Hepatic stellate cell (primary cell): ENCODE data around the gene ARMCX4.
"Not testable (repeated sequence)": the region's sequence is repeated elsewhere in the genome, so short reads cannot be mapped to it uniquely, and the experiment has no call there.

Experiments used
- DNase-seq: peaks from one replicate; pipeline ENCODE4 v3.0.0; 2011; ENCODE audit warnings: low spot score

ARMCX4 gene

DNA sequence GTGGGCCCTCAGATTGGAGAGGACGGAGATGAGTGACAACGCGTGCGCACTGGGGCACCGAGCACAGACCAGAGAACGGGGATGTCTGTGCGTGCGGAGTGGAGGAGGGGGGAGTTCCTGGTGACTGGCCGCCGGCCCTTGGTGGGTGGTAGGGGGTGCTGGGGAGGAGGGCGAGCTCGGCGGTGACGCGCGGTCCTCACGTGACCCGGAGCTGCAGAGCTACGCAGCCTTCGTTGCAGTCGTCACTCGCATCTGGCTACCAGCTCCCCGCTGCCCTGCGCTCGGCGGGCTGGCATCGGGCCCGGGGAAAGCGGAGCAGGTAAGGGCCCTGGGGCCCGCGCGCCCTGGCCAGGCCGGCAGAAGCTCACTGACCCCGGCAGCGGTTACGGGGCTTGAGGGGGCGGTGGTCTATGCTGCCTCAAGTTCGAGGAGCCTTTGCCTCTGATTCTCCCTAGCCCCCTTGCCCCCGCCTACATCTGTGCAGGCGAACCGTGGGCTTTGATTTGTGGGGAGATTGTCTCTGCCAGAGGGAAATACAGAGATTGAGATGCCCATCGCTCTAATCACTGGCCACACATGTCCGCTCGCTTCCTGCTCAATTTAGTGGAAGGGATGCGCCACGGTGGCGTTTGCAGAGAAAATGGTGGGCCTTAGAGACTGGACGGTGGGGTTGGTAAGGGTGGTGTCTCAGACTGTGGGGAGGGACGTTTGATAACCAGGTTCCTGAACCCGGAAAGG, at the start of gene ARMCX4:
Gene ARMCX4, plus strand, starts transcription at position 245 of the 738 bp plus-strand sequence. CDS start 3,134 bp downstream, outside the sequence.
- DNase-seq = peak; percentile 53

DNA sequence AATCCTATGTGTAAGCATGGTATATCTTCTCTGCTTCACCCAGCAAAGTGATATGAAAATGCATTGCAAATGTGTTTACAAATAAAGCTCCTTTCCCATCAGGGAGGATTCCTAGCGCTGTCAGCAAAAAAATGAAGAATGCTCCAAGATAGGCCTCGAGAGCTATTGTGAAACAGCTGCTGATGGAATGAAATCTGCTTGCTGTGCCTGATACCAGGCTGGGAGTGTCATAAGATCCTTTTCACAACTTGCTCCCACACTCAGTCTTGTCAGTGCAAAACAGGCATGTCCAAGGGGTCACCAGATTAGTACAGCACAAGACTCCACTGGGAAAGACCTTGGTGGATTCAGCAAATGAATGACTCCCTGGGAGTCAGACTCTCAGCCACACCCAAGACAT, 43.2 kb upstream of the ARMCX4 start:
- no peak for DNase-seq

- DNase-seq = no peak
Measured at GRCh38 chrX:101449279-101449678, 36.0 kb upstream of the ARMCX4 start.

- no peak for DNase-seq
Measured at GRCh38 chrX:101450085-101450484, 35.2 kb upstream of the ARMCX4 start.

GRCh38 chrX:101450961-101451360, 34.3 kb upstream of the ARMCX4 start:
- DNase-seq = no peak

- DNase-seq = no peak
Measured at GRCh38 chrX:101452056-101452455, 33.2 kb upstream of the ARMCX4 start.

DNA sequence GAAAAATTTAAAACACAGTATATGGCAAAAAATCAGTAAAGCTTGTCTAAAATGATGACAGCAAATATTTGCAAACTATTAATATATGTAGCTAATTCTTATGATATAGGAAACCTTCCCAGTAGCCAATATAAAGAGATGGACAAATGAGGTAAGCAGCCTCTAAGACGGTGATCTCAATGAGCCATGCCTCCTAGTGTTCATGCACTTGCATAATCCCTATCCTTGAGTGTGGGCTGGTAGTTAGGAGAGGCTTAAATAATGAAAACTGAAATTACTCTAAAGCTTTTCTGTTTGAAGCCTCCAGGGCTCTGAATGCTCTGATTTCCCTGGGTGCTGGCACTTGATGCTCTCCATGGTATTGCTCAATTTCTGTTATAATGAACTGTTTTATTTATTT, 24.6 kb upstream of the ARMCX4 start:
- DNase-seq = no peak

DNA sequence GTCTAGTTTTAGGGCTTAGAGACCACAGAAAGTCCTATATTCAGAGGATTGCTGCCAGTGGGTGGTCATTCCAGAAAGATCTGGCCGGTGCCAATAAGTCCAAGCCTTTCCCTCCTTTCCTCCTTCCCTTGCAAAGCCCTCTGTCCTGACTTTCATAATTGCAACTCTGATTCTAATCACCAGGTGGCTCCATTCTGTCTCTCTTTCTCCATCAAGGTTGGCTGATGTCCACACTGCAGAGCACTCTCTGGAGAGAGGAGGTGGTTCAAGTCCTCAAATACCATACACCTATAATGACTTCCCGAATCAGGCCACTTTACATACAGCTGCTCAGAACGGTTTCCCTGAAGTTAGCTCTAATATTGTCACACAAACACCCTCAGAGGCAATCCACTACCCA, 22.4 kb upstream of the ARMCX4 start:
- DNase-seq = peak; percentile 22

GRCh38 chrX:101478366-101478765, 6.9 kb upstream of the ARMCX4 start:
- DNase-seq = no peak

GRCh38 chrX:101482296-101482695, 3.0 kb upstream of the ARMCX4 start:
- no peak for DNase-seq

DNA sequence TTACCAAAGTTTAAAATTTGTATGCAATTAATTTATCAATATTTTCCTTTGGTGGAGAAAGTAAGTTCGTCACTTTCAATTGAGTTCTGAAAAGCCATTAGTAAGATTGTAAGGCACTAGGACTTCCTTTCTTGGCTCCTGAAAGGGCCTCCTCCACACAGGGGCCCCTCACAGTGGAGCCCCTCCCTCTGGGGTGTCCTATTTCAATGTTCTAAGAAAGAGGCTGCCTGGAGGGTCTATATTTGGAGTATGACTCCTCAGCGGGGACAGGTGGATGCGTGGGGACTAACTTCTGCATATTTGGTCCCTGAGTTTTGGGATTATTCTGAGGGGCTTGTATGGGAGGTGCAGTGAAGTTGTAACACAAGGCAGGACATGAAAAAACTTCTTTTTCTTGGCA, 1.6 kb upstream of the ARMCX4 start:
- no peak for DNase-seq

GRCh38 chrX:101484135-101484534, 1.1 kb upstream of the ARMCX4 start:
- DNase-seq = no peak

- DNase-seq = no peak
Measured at GRCh38 chrX:101488796-101489195, 3.5 kb downstream of the ARMCX4 start.

- DNase-seq = no peak
Measured at GRCh38 chrX:101491943-101492342, 6.7 kb downstream of the ARMCX4 start.

DNA sequence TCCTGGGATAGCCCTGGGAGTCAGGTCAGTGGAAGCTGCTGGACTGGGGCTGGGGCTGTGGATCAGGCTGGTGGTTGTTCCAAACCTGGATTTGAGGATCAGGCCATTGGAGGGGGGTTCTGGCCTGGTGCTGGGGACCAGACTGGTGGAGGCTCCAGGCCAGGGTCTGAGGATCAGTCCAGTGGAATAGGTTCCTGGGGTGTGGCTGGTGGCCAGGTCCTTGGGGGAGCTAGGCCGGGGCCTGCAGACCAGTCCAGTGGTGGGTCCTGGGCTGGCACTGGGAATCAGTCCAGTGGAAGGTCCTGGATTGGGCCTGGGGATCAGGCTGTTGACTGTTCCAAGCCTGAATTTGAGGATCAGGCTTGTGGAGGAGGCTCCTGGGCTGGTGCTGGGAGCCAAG, 8.0 kb downstream of the ARMCX4 start:
- DNase-seq = no peak

DNA sequence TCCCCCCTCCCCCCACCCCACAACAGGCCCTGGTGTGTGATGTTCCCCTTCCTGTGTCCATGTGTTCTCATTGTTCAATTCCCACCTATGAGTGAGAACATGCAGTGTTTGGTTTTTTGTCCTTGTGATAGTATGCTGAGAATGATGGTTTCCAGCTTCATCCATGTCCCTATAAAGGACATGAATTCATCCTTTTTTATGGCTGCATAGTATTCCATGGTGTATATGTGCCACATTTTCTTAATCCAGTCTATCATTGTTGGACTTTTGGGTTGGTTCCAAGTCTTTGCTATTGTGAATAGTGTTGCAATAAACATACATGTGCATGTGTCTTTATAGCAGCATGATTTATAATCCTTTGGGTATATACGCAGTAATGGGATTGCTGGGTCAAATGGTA, 17.7 kb downstream of the ARMCX4 start:
- DNase-seq = not testable (repeated sequence)

- DNase-seq = no peak
Measured at GRCh38 chrX:101507372-101507771, 22.1 kb downstream of the ARMCX4 start.

DNA sequence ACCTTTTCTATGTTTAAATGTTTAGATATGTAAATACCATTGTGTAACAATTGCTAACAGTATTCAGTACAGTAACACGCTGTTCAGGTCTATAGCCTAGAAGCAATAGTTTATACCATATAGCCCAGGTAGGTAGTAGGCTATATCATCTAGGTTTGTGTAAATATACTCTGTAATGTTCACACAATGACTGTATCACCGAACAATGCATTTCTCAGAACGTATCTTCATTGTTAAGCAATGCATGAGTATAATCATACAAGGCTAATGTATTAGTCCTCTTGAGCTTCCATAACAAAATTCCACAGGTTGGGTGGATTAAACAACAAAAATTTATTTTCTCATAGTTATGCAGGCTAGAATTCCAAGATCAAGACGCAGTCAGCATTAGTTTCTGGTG, 22.7 kb downstream of the ARMCX4 start:
- no peak for DNase-seq

- no peak for DNase-seq
Measured at GRCh38 chrX:101530944-101531343, 45.7 kb downstream of the ARMCX4 start.
